ENCODE measurements around the gene MICAL2. TPM values are rescaled to one million over a fixed set of nuclear protein-coding genes. Genes with fewer than 3 reads are reported as not detected.
A peak's percentile ranks its signal among the peaks of the same experiment; 100 is the strongest.

MICAL2 gene
- total RNA-seq, 1 experiment from 2014 or later: 151 TPM

GRCh38 chr11:12200279-12200990 lies 90.0 kb downstream of the MICAL2 start:
- Mint-ChIP-seq H3K4me1 (ENCODE audit: insufficient read depth, unreplicated experiment) (peaks cover 14% of the 10 kb centered on the region), H3K9me3 (ENCODE audit: unreplicated experiment) (no peaks in the 10 kb centered on the region), H3K4me3 (ENCODE audit: unreplicated experiment) (no peak overlapping the region), H3K36me3 (ENCODE audit: insufficient read depth, unreplicated experiment) (no peaks in the 10 kb centered on the region), H3K27me3 (ENCODE audit: insufficient read depth, unreplicated experiment) (no peaks in the 10 kb centered on the region), H3K27ac (ENCODE audit: low read depth, unreplicated experiment) (peak overlapping the region; percentile 72)
- no TSS peak for BruUV-seq (replicated peaks)
- ChIA-PET POLR2A (interaction anchor here (0.9 to 1.1 kb wide), 3 partner anchors 10 to 74 kb away, joined by 3 read pairs; no protein-coding TSS in a partner anchor), CTCF (interaction anchor here (0.5 to 2.3 kb wide), 8 partner anchors 9 to 153 kb away, joined by 3 to 8 read pairs (median 3); no protein-coding TSS in a partner anchor)
- no peak for TF ChIP-seq CTCF (IDR thresholded peaks at IDR 0.05; ENCODE audit: unreplicated experiment)
- peak; percentile 65 for DNase-seq (ENCODE audit: unreplicated experiment)
- intact Hi-C loops (cut with micrococcal nuclease): loop anchor here (10.0 kb wide), 1 partner anchor 1064 kb away; no protein-coding TSS in a partner anchor

GRCh38 chr11:12200991-12201985 lies 90.9 kb downstream of the MICAL2 start:
- POLR2A ChIA-PET: interaction anchor here (0.9 to 1.1 kb wide), 3 partner anchors 11 to 75 kb away, joined by 3 to 5 read pairs (median 3); no protein-coding TSS in a partner anchor
- TF ChIP-seq CTCF (IDR thresholded peaks at IDR 0.05; ENCODE audit: unreplicated experiment): no peak
- intact Hi-C loops (cut with micrococcal nuclease): loop anchor here (10.0 kb wide), 1 partner anchor 1064 kb away; no protein-coding TSS in a partner anchor
- Mint-ChIP-seq H3K4me3 (ENCODE audit: unreplicated experiment) (no peak overlapping the region), H3K36me3 (ENCODE audit: insufficient read depth, unreplicated experiment) (no peaks in the 10 kb centered on the region), H3K27ac (ENCODE audit: low read depth, unreplicated experiment) (peak overlapping the region; percentile 72), H3K4me1 (ENCODE audit: insufficient read depth, unreplicated experiment) (peaks cover 8% of the 10 kb centered on the region), H3K27me3 (ENCODE audit: insufficient read depth, unreplicated experiment) (no peaks in the 10 kb centered on the region), H3K9me3 (ENCODE audit: unreplicated experiment) (no peaks in the 10 kb centered on the region)
- CTCF ChIA-PET: interaction anchor here (0.5 to 1.6 kb wide), 6 partner anchors 10 to 154 kb away, joined by 3 to 8 read pairs (median 4); no protein-coding TSS in a partner anchor
- no TSS peak for BruUV-seq (replicated peaks)
- no peak for DNase-seq (ENCODE audit: unreplicated experiment)

- no peak for TF ChIP-seq CTCF (IDR thresholded peaks at IDR 0.05; ENCODE audit: unreplicated experiment)
- H3K36me3 Mint-ChIP-seq (ENCODE audit: insufficient read depth, unreplicated experiment): peaks cover 4% of the 10 kb centered on the region
- no peak overlapping the region for H3K27ac Mint-ChIP-seq (ENCODE audit: low read depth, unreplicated experiment)
- H3K9me3 Mint-ChIP-seq (ENCODE audit: unreplicated experiment): no peaks in the 10 kb centered on the region
- POLR2A ChIA-PET: interaction anchor here (0.9 to 1.1 kb wide), 2 partner anchors 10 to 13 kb away, joined by 3 to 5 read pairs; no protein-coding TSS in a partner anchor
- no peak overlapping the region for H3K4me3 Mint-ChIP-seq (ENCODE audit: unreplicated experiment)
- H3K27me3 Mint-ChIP-seq (ENCODE audit: insufficient read depth, unreplicated experiment): no peaks in the 10 kb centered on the region
- DNase-seq (ENCODE audit: unreplicated experiment): no peak
- intact Hi-C loops (cut with micrococcal nuclease): loop anchor here (10.0 kb wide), 1 partner anchor 1062 kb away; no protein-coding TSS in a partner anchor
- CTCF ChIA-PET: interaction anchor here (0.6 to 1.6 kb wide), 3 partner anchors 13 to 155 kb away, joined by 3 to 5 read pairs (median 4); no protein-coding TSS in a partner anchor
- H3K4me1 Mint-ChIP-seq (ENCODE audit: insufficient read depth, unreplicated experiment): peaks cover 14% of the 10 kb centered on the region
- no TSS peak for BruUV-seq (replicated peaks)
These were observed 92.4 kb downstream of the MICAL2 start for GRCh38 chr11:12202661-12203310.

Measured in MCF 10A (cell line).